Skeletal muscle satellite cell (primary cell): ENCODE results near the gene KHDC3L.

Source experiments
- H3K27me3 ChIP-seq: 2 replicates; pipeline ENCODE4 v1.7.0; 2013; ENCODE audit warnings: low read length; ENCODE audit not compliant: control insufficient read depth, insufficient read depth
- H3K36me3 ChIP-seq: 2 replicates; pipeline ENCODE4 v1.7.0; 2013; ENCODE audit warnings: mild to moderate bottlenecking, control low read depth, low read length; ENCODE audit not compliant: insufficient read depth
- H3K4me1 ChIP-seq: 2 replicates; pipeline ENCODE4 v1.7.0; 2013; ENCODE audit warnings: low read length; ENCODE audit not compliant: control insufficient read depth, insufficient read depth
- H3K4me2 ChIP-seq: 2 replicates; pipeline ENCODE4 v1.7.0; 2013; ENCODE audit warnings: mild to moderate bottlenecking, low read length
- H3K4me3 ChIP-seq: 2 replicates; pipeline ENCODE4 v1.7.0; 2013; ENCODE audit warnings: low read length
- H3K9ac ChIP-seq: 2 replicates; pipeline ENCODE4 v1.7.0; 2013; ENCODE audit warnings: mild to moderate bottlenecking, low read depth, low read length, moderate library complexity
- H3K9me3 ChIP-seq: replicated peaks from 2 replicates; pipeline ENCODE4 v1.7.0; 2013; ENCODE audit warnings: mild to moderate bottlenecking, control low read depth, low read length
- small RNA-seq: library from RNA; depleted of rRNA; stranded (forward); fragments of <200 nt; gene quantifications from one replicate; pipeline ENCODE3, GENCODE V24; 2012

Gene KHDC3L

GRCh38 chr6:73394577-73395354 is 32.3 kb downstream of the KHDC3L start, which contains the start of gene DDX43:
TSS of gene DDX43 (plus strand) at chr6:73394828. CDS start at chr6:73394906, 78 bp downstream.
- Histone ChIP-seq H3K9me3 (no peaks in the 10 kb centered on the region), H3K9ac (no peak within 1 kb of the TSS), H3K27me3 (no peaks in the 10 kb centered on the region), H3K4me3 (no peak within 1 kb of the TSS), H3K4me2 (no peak within 1 kb of the TSS), H3K36me3 (no peaks in the 10 kb centered on the region), H3K4me1 (no peaks in the 10 kb centered on the region)

DNA sequence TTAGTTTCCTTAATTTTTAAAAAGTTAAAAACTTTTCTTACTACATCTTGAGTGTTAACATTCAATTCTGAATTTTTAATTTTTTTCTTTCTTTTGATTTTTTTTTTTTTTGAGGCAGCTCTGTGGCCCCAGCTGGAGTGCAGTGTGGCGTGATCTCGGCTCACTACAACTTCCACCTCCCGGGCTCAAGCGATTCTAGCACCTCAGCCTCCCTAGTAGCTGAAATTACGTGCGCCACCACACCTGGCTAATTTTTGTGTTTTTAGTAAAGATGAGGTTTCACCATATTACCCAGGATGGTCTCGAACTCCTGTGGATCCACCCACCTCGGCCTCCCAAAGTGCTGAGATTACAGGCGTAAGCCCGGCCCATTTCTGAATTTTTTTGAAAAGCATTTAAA is 33.4 kb downstream of the KHDC3L start:
- Histone ChIP-seq H3K4me2 (no peak overlapping the region), H3K27me3 (no peaks in the 10 kb centered on the region), H3K9me3 (no peaks in the 10 kb centered on the region), H3K4me1 (no peaks in the 10 kb centered on the region), H3K4me3 (no peak overlapping the region), H3K9ac (no peak overlapping the region), H3K36me3 (no peaks in the 10 kb centered on the region)

DNA sequence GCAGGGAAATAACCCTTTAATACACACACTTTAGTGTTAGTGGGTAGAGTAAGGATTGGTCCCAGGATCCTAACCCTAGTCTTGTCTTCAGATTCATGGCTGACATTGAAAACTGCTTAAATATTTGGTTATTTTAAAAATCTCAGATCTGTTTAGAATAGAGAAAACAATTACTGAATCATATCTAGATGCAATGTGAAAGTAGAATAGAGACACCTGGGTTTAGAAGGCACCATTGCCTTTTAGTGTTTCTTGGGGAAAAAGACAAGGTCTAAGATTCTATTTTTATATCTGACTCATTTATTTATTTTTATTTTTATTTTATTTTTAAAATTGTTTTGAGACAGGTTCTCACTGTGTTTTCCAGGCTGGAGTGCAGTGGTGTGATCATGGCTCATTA is 38.2 kb downstream of the KHDC3L start:
- Histone ChIP-seq H3K4me2 (no peak overlapping the region), H3K9ac (no peak overlapping the region), H3K9me3 (no peaks in the 10 kb centered on the region), H3K4me1 (no peaks in the 10 kb centered on the region), H3K36me3 (no peaks in the 10 kb centered on the region), H3K27me3 (no peaks in the 10 kb centered on the region), H3K4me3 (no peak overlapping the region)

DNA sequence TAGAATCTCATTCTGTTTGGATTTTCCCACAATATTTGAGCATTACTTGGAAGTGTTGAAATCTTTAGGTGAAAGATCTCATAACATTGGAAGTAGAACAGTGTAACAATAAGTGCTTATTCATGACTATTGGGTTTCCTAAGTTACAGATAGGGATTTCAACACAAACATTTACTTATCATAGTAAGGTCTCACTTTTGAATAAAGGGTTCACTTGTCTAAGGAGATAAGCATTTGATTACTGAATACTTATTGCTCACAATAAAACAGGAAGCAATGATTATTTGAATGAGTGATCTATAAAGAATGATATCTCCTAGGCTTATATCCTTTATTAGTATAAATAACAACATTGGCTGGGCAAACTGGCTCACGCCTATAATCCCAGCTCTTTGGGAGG is 46.9 kb downstream of the KHDC3L start:
- Histone ChIP-seq H3K36me3 (no peaks in the 10 kb centered on the region), H3K4me1 (no peaks in the 10 kb centered on the region), H3K4me3 (no peak overlapping the region), H3K9ac (no peak overlapping the region), H3K4me2 (no peak overlapping the region), H3K9me3 (no peaks in the 10 kb centered on the region), H3K27me3 (no peaks in the 10 kb centered on the region)

- Histone ChIP-seq H3K9me3 (no peaks in the 10 kb centered on the region), H3K27me3 (no peaks in the 10 kb centered on the region), H3K4me1 (no peaks in the 10 kb centered on the region), H3K4me3 (no peak overlapping the region), H3K36me3 (no peaks in the 10 kb centered on the region), H3K4me2 (no peak overlapping the region), H3K9ac (no peak overlapping the region)
Measured at GRCh38 chr6:73413102-73413501, 50.6 kb downstream of the KHDC3L start.

Small RNA genes within 50 kb of the gene (small RNA-seq; reads per million reads assigned to genes)
- gene RPL39P3 = 2.2 reads per million, percentile 68 among the genes with 10 or more reads in this experiment
